ENCODE measurements around the gene GHRH. TPM values are rescaled to one million over a fixed set of nuclear protein-coding genes. Genes with fewer than 3 reads are reported as not detected.
A peak's percentile ranks its signal among the peaks of the same experiment; 100 is the strongest.

Gene GHRH
- total RNA-seq, 1 donor from 2014 or later: not detected

DNA sequence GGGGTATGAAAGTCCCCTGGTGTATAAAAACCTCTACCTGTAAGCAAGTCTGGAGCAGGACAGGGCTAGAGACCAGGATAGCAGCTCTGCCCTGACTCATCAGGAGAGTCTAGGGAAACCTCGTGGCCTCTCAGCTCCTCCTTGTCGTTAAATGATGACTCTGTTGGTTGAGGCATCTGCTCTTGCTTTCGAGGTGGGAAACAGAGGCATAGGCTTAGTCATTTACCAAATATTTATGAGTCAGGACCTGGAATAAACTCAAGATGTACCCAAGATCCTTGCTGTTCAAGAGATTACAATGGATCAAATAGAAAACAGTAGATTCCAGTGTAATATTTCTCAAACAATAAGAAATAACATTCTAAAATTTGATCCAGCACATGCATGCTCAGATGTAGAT is 33.4 kb upstream of the GHRH start:
- H3K4me3 Mint-ChIP-seq: no peak overlapping the region
- peaks cover 36% of the 10 kb centered on the region for H3K36me3 Mint-ChIP-seq
- H3K4me1 Mint-ChIP-seq: peaks cover 13% of the 10 kb centered on the region
- TF ChIP-seq, protein P1, sequence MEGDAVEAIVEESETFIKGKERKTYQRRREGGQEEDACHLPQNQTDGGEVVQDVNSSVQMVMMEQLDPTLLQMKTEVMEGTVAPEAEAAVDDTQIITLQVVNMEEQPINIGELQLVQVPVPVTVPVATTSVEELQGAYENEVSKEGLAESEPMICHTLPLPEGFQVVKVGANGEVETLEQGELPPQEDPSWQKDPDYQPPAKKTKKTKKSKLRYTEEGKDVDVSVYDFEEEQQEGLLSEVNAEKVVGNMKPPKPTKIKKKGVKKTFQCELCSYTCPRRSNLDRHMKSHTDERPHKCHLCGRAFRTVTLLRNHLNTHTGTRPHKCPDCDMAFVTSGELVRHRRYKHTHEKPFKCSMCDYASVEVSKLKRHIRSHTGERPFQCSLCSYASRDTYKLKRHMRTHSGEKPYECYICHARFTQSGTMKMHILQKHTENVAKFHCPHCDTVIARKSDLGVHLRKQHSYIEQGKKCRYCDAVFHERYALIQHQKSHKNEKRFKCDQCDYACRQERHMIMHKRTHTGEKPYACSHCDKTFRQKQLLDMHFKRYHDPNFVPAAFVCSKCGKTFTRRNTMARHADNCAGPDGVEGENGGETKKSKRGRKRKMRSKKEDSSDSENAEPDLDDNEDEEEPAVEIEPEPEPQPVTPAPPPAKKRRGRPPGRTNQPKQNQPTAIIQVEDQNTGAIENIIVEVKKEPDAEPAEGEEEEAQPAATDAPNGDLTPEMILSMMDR (IDR thresholded peaks at IDR 0.05; ENCODE audit: unreplicated experiment): no peak
- H3K9me3 Mint-ChIP-seq: peaks cover 10% of the 10 kb centered on the region
- H3K27ac Mint-ChIP-seq: no peak overlapping the region
- DNase-seq (ENCODE audit: low spot score in 2 of 2, unreplicated experiment in 2 of 2): no peak
- no peaks in the 10 kb centered on the region for H3K27me3 Mint-ChIP-seq (ENCODE audit: low read depth)

DNA sequence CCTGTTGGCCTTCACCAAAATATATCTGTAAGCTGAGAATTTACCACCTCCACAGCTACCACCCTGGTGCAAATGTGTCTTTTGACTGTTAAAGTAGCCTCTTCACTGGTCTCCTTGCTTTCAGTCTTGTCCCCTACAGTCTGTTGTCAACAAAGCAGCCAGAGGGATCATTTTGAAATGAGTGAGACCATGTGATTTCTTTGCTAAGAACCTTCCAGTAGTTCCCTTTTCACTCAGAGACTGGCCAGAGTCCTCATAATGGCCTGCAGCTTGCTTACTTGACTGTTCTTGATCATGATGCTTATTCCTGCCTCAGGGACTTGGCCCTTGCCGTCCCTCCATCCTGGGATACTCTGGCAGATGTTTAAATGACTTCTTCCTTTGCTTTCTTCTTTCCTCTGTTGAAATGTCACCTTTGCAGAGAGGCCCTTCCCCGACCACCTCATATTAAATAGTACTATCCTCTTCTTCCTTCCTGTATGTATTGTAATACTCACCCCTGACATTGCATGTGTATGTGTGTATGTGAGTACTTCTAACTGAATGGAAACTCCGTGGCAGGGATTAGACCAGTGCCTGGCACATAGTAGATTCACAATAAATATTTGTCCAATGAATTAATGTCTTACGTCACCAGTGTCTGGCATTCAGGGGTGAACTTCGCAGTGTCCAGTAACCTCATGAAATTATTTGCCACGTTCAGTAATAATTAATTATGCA is 32.8 kb upstream of the GHRH start:
- Mint-ChIP-seq H3K4me3 (no peak overlapping the region), H3K4me1 (peaks cover 13% of the 10 kb centered on the region), H3K36me3 (peaks cover 33% of the 10 kb centered on the region), H3K27me3 (ENCODE audit: low read depth) (no peaks in the 10 kb centered on the region), H3K27ac (peak overlapping the region; percentile 10), H3K9me3 (peaks cover 10% of the 10 kb centered on the region)
- TF ChIP-seq, protein P1 (IDR thresholded peaks at IDR 0.05; ENCODE audit: unreplicated experiment): no peak
- DNase-seq (ENCODE audit: low spot score in 2 of 2, unreplicated experiment in 2 of 2): no peak

DNA sequence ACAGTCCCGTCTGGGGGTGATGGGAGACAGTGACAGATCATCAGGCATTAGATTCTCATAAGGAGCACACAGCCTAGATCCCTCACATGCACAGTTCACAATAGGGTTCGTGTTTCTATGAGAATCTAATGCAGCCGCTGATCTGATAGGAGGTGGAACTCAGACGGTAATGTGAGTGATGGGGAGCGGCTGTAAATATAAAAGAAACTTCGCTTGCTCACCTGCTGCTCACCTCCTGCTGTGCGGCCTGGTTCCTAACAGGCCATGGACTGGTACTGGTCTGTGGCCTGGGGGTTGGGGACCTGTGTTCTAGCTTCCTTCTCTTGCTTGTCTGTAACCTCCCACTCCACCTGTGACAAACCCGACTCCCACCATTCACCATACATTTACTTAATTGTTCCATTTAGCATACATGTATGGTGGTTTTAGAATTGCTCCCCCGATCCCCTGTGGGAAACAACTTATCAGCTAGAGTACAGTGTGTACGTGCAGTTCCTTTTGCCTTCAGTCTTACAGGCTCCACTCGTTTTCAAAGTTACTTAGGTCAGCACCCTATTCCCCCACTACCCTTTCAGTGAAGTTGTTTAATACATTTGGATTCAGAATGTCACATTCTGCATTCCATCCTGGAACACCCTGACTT is 31.8 kb upstream of the GHRH start:
- DNase-seq (ENCODE audit: low spot score in 2 of 2, unreplicated experiment in 2 of 2): no peak
- H3K27me3 Mint-ChIP-seq (ENCODE audit: low read depth): no peaks in the 10 kb centered on the region
- no peak overlapping the region for H3K4me3 Mint-ChIP-seq
- no peak overlapping the region for H3K27ac Mint-ChIP-seq
- TF ChIP-seq, protein P1 (IDR thresholded peaks at IDR 0.05; ENCODE audit: unreplicated experiment): no peak
- peaks cover 17% of the 10 kb centered on the region for H3K4me1 Mint-ChIP-seq
- H3K36me3 Mint-ChIP-seq: peaks cover 30% of the 10 kb centered on the region
- peaks cover 10% of the 10 kb centered on the region for H3K9me3 Mint-ChIP-seq

DNA sequence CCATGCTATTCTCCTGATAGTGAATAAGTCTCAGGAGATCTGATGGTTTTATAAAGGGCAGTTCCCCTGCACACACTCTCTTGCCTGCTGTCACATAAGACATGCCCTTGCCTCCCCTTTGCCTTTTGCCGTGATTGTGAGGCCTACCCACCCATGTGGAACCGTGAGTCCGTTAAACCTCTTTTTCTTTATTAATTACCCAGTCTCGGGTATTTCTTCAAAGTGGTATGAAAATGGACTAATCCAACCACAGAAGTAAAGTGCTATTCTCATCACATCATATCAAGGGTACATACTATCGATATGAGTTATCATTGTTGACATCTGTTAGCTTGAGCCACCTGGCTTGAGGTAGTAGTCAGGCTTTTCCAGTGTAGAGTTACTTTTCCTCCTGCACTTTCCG is 30.1 kb upstream of the GHRH start:
- H3K4me3 Mint-ChIP-seq: peak overlapping the region; percentile 35
- H3K27me3 Mint-ChIP-seq (ENCODE audit: low read depth): no peaks in the 10 kb centered on the region
- no peak for DNase-seq (ENCODE audit: low spot score in 2 of 2, unreplicated experiment in 2 of 2)
- TF ChIP-seq, protein P1 (IDR thresholded peaks at IDR 0.05; ENCODE audit: unreplicated experiment): no peak
- H3K36me3 Mint-ChIP-seq: peaks cover 27% of the 10 kb centered on the region
- peaks cover 16% of the 10 kb centered on the region for H3K4me1 Mint-ChIP-seq
- no peak overlapping the region for H3K27ac Mint-ChIP-seq
- H3K9me3 Mint-ChIP-seq: peaks cover 10% of the 10 kb centered on the region

DNA sequence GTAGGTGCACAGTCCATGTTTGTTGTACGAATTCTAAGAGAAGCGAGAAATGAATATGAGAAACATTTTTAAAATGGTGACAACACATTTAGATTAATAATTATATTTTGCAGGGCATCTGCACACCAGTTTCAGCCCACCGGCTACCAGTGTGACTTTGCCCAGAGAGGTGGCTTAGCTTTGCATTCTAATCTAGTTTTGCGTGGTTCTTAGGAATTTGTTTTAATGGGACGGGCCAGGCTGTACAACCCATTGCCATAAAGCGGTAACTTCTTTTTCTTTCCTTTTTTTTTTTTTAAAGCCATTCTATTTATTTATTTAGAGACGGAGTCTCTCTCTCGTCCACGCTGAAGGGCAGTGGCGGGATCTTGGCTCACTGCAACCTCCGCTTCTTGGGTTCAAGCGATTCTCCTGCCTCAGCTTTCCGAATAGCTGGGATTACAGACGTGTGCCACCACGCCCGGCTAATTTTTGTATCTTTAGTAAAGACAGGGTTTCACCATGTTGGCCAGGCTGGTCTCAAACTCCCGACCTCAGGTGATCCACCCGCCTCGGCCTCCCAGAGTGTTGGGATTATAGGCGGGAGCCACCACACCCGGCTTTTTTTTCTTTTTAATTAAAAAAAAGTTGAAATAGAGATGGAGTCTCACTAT is 28.7 kb upstream of the GHRH start:
- DNase-seq (ENCODE audit: low spot score in 2 of 2, unreplicated experiment in 2 of 2): no peak
- no peaks in the 10 kb centered on the region for H3K27me3 Mint-ChIP-seq (ENCODE audit: low read depth)
- H3K9me3 Mint-ChIP-seq: peaks cover 10% of the 10 kb centered on the region
- peak overlapping the region; percentile 99 for H3K27ac Mint-ChIP-seq
- TF ChIP-seq, protein P1 (IDR thresholded peaks at IDR 0.05; ENCODE audit: unreplicated experiment): no peak
- H3K4me1 Mint-ChIP-seq: peaks cover 8% of the 10 kb centered on the region
- peak overlapping the region; percentile 81 for H3K4me3 Mint-ChIP-seq
- peaks cover 27% of the 10 kb centered on the region for H3K36me3 Mint-ChIP-seq

All from mesothelial cell of epicardium (in vitro differentiated cells).